ENCODE results near the gene RET. TPM values are rescaled to one million over a fixed set of nuclear protein-coding genes. Genes with fewer than 3 reads are reported as not detected.

Gene RET
- total and polyA plus RNA-seq, 4 donors = 0.31 to 1.3 (median 0.77) TPM

- H3K36me3 ChIP-seq (ENCODE audit: control insufficient read depth in 4 of 4, insufficient read depth in 4 of 4, low read length in 4 of 4) = no peaks in the 10 kb centered on the region
- H3K4me1 ChIP-seq (ENCODE audit: control insufficient read depth in 5 of 5, insufficient read depth in 5 of 5, low read length in 5 of 5) = peaks cover 0 to 7% (median under 1%) of the 10 kb centered on the region in 5 donors
- no peak overlapping the region for H3K27ac ChIP-seq (ENCODE audit: low read depth in 1 of 2, low read length in 1 of 2)
- ATAC-seq (ENCODE audit: insufficient read depth, low FRiP score) (peak; percentile 96), DNase-seq (peak; percentile 82 to 83 (median 83))
- H3K9me3 ChIP-seq (ENCODE audit: control insufficient read depth in 4 of 4, insufficient read depth in 3 of 4, low read length in 3 of 4) = peaks cover 0 to 1% (median 0%) of the 10 kb centered on the region in 4 donors
- 2 to 3% methylated on average over 56 to 71 of the region's 71 CpGs for WGBS, 2 donors
- H3K4me3 ChIP-seq = peak overlapping the region; percentile 44
- H3K9ac ChIP-seq (ENCODE audit: insufficient read depth in 1 of 2, low read length in 2 of 2) = no peak overlapping the region
- H3K27me3 ChIP-seq (ENCODE audit: control insufficient read depth in 3 of 3, insufficient read depth in 3 of 3, low read length in 2 of 3) = peaks cover 0 to 18% (median 2%) of the 10 kb centered on the region in 3 donors
- TF ChIP-seq CTCF (IDR thresholded peaks at IDR 0.05; ENCODE audit: control extremely low read depth, extremely low read depth) = peak; percentile 96
Measured at GRCh38 chr10:43105102-43105955, 28.5 kb downstream of the RET start.

GRCh38 chr10:43105956-43106229, 29.0 kb downstream of the RET start:
- no peak for DNase-seq
- no peak for ATAC-seq (ENCODE audit: insufficient read depth, low FRiP score)

GRCh38 chr10:43106256-43107091, 29.6 kb downstream of the RET start:
- Histone ChIP-seq H3K4me3 (no peak overlapping the region), H3K27me3 (ENCODE audit: control insufficient read depth in 3 of 3, insufficient read depth in 3 of 3, low read length in 2 of 3) (peaks cover 0 to 18% (median 2%) of the 10 kb centered on the region in 3 donors), H3K4me1 (ENCODE audit: control insufficient read depth in 5 of 5, insufficient read depth in 5 of 5, low read length in 5 of 5) (peaks cover 0 to 14% (median 5%) of the 10 kb centered on the region in 5 donors), H3K27ac (ENCODE audit: low read depth in 1 of 2, low read length in 1 of 2) (no peak overlapping the region), H3K36me3 (ENCODE audit: control insufficient read depth in 4 of 4, insufficient read depth in 4 of 4, low read length in 4 of 4) (no peaks in the 10 kb centered on the region), H3K9ac (ENCODE audit: insufficient read depth in 1 of 2, low read length in 2 of 2) (no peak overlapping the region), H3K9me3 (ENCODE audit: control insufficient read depth in 4 of 4, insufficient read depth in 3 of 4, low read length in 3 of 4) (no peaks in the 10 kb centered on the region)
- 85% methylated on average over 28 of the region's 28 CpGs for WGBS, 2 donors
- no peak for TF ChIP-seq CTCF (IDR thresholded peaks at IDR 0.05; ENCODE audit: control extremely low read depth, extremely low read depth)
- DNase-seq = no peak
- ATAC-seq (ENCODE audit: insufficient read depth, low FRiP score) = no peak

More at GRCh38 chr10:43105956-43106229, 29.0 kb downstream of the RET start:
- Histone ChIP-seq H3K36me3 (ENCODE audit: control insufficient read depth in 4 of 4, insufficient read depth in 4 of 4, low read length in 4 of 4) (no peaks in the 10 kb centered on the region), H3K27me3 (ENCODE audit: control insufficient read depth in 3 of 3, insufficient read depth in 3 of 3, low read length in 2 of 3) (peaks cover 0 to 18% (median 2%) of the 10 kb centered on the region in 3 donors), H3K9me3 (ENCODE audit: control insufficient read depth in 4 of 4, insufficient read depth in 3 of 4, low read length in 3 of 4) (no peaks in the 10 kb centered on the region), H3K4me1 (ENCODE audit: control insufficient read depth in 5 of 5, insufficient read depth in 5 of 5, low read length in 5 of 5) (peaks cover 0 to 10% (median 5%) of the 10 kb centered on the region in 5 donors), H3K4me3 (no peak overlapping the region), H3K9ac (ENCODE audit: insufficient read depth in 1 of 2, low read length in 2 of 2) (no peak overlapping the region), H3K27ac (ENCODE audit: low read depth in 1 of 2, low read length in 1 of 2) (no peak overlapping the region)
- 40 to 46% methylated on average over 7 of the region's 7 CpGs for WGBS, 2 donors
- no peak for TF ChIP-seq CTCF (IDR thresholded peaks at IDR 0.05; ENCODE audit: control extremely low read depth, extremely low read depth)
